ENCODE measurements around the gene TAF1.

TAF1 gene

GRCh38 chrX:71458866-71459265 is 92.7 kb downstream of the TAF1 start:
- no peak overlapping the region for H4K91ac ChIP-seq (ENCODE audit: low read depth, low read length, poor library complexity)
- no peak overlapping the region for H2AFZ ChIP-seq (ENCODE audit: low read length)
- no peak overlapping the region for H3K9ac ChIP-seq (ENCODE audit: low read depth, low read length, poor library complexity)
- H2BK120ac ChIP-seq (ENCODE audit: low read depth, low read length), result no peak overlapping the region
- no peak overlapping the region for H2BK12ac ChIP-seq (ENCODE audit: low read length)
- no peak overlapping the region for H2BK5ac ChIP-seq (ENCODE audit: low read length)
- H3K4me1 ChIP-seq (ENCODE audit: control insufficient read depth in 2 of 2, insufficient read depth in 1 of 2, low read depth in 1 of 2, low read length in 2 of 2), result no peaks in the 10 kb centered on the region
- no peak overlapping the region for H2BK15ac ChIP-seq (ENCODE audit: low read length)
- H3K9me3 ChIP-seq (replicated peaks in 1 of 2; ENCODE audit: control insufficient read depth in 2 of 2, insufficient read depth in 1 of 2, low read depth in 1 of 2, low read length in 2 of 2), result no peaks in the 10 kb centered on the region
- H3K4me2 ChIP-seq (ENCODE audit: insufficient read depth, low read length, poor library complexity, severe bottlenecking), result no peak overlapping the region
- no peaks in the 10 kb centered on the region for H3K79me1 ChIP-seq (ENCODE audit: low read depth, low read length)
- no peak overlapping the region for H3K4ac ChIP-seq (ENCODE audit: low read length)
- H3K4me3 ChIP-seq (ENCODE audit: low read length in 2 of 2), result no peak overlapping the region
- no peak overlapping the region for H2AK5ac ChIP-seq (ENCODE audit: low read depth, low read length)
- no peak for DNase-seq (ENCODE audit: low spot score)
- no CpG with 5 or more reads among the region's 6 CpGs for WGBS, 2 donors (ENCODE audit: extremely low coverage in 2 of 2, insufficient read length in 2 of 2, insufficient replicate concordance in 1 of 2)
- no peak overlapping the region for H3K18ac ChIP-seq (ENCODE audit: low read length)
- no peak overlapping the region for H3K14ac ChIP-seq (ENCODE audit: low read length)
- peaks cover 23 to 93% of the 10 kb centered on the region in 2 donors for H3K36me3 ChIP-seq (replicated peaks in 1 of 2; ENCODE audit: control insufficient read depth in 2 of 2, insufficient read depth in 2 of 2, low read length in 2 of 2)
- H3K23ac ChIP-seq (ENCODE audit: low read depth, low read length, poor library complexity), result no peak overlapping the region
- no peak overlapping the region for H4K8ac ChIP-seq (ENCODE audit: low read depth, low read length)
- H3K27ac ChIP-seq (replicated peaks; ENCODE audit: low read length), result no peak overlapping the region
- H3K27me3 ChIP-seq (ENCODE audit: control insufficient read depth in 3 of 3, insufficient read depth in 3 of 3, low read depth in 1 of 3, low read length in 3 of 3), result no peaks in the 10 kb centered on the region

- Histone ChIP-seq H2BK120ac (ENCODE audit: low read depth, low read length) (no peak overlapping the region), H3K18ac (ENCODE audit: low read length) (no peak overlapping the region), H2BK5ac (ENCODE audit: low read length) (no peak overlapping the region), H3K4me2 (ENCODE audit: insufficient read depth, low read length, poor library complexity, severe bottlenecking) (no peak overlapping the region), H3K9ac (ENCODE audit: low read depth, low read length, poor library complexity) (no peak overlapping the region), H3K27ac (replicated peaks; ENCODE audit: low read length) (no peak overlapping the region), H3K4me3 (ENCODE audit: low read length in 2 of 2) (no peak overlapping the region), H3K14ac (ENCODE audit: low read length) (no peak overlapping the region), H2BK12ac (ENCODE audit: low read length) (no peak overlapping the region), H4K91ac (ENCODE audit: low read depth, low read length, poor library complexity) (no peak overlapping the region), H3K23ac (ENCODE audit: low read depth, low read length, poor library complexity) (no peak overlapping the region), H3K4me1 (ENCODE audit: control insufficient read depth in 2 of 2, insufficient read depth in 1 of 2, low read depth in 1 of 2, low read length in 2 of 2) (no peaks in the 10 kb centered on the region), H3K9me3 (replicated peaks in 1 of 2; ENCODE audit: control insufficient read depth in 2 of 2, insufficient read depth in 1 of 2, low read depth in 1 of 2, low read length in 2 of 2) (no peaks in the 10 kb centered on the region), H4K8ac (ENCODE audit: low read depth, low read length) (no peak overlapping the region), H2BK15ac (ENCODE audit: low read length) (no peak overlapping the region), H3K27me3 (ENCODE audit: control insufficient read depth in 3 of 3, insufficient read depth in 3 of 3, low read depth in 1 of 3, low read length in 3 of 3) (no peaks in the 10 kb centered on the region), H3K79me1 (ENCODE audit: low read depth, low read length) (no peaks in the 10 kb centered on the region), H3K36me3 (replicated peaks in 1 of 2; ENCODE audit: control insufficient read depth in 2 of 2, insufficient read depth in 2 of 2, low read length in 2 of 2) (peaks cover 12 to 68% of the 10 kb centered on the region in 2 donors), H2AFZ (ENCODE audit: low read length) (no peak overlapping the region), H3K4ac (ENCODE audit: low read length) (no peak overlapping the region), H2AK5ac (ENCODE audit: low read depth, low read length) (no peak overlapping the region)
- no peak for DNase-seq (ENCODE audit: low spot score)
Measured at GRCh38 chrX:71464968-71465367, 98.8 kb downstream of the TAF1 start.

- Histone ChIP-seq H2BK15ac (ENCODE audit: low read length) (no peak overlapping the region), H4K91ac (ENCODE audit: low read depth, low read length, poor library complexity) (no peak overlapping the region), H3K36me3 (replicated peaks in 1 of 2; ENCODE audit: control insufficient read depth in 2 of 2, insufficient read depth in 2 of 2, low read length in 2 of 2) (peaks cover 4 to 47% of the 10 kb centered on the region in 2 donors), H3K14ac (ENCODE audit: low read length) (no peak overlapping the region), H3K4me1 (ENCODE audit: control insufficient read depth in 2 of 2, insufficient read depth in 1 of 2, low read depth in 1 of 2, low read length in 2 of 2) (no peaks in the 10 kb centered on the region), H2BK12ac (ENCODE audit: low read length) (no peak overlapping the region), H4K8ac (ENCODE audit: low read depth, low read length) (no peak overlapping the region), H3K27me3 (ENCODE audit: control insufficient read depth in 3 of 3, insufficient read depth in 3 of 3, low read depth in 1 of 3, low read length in 3 of 3) (no peaks in the 10 kb centered on the region), H2AFZ (ENCODE audit: low read length) (no peak overlapping the region), H2BK120ac (ENCODE audit: low read depth, low read length) (no peak overlapping the region), H3K9ac (ENCODE audit: low read depth, low read length, poor library complexity) (no peak overlapping the region), H3K79me1 (ENCODE audit: low read depth, low read length) (no peaks in the 10 kb centered on the region), H3K4me2 (ENCODE audit: insufficient read depth, low read length, poor library complexity, severe bottlenecking) (no peak overlapping the region), H3K27ac (replicated peaks; ENCODE audit: low read length) (no peak overlapping the region), H2BK5ac (ENCODE audit: low read length) (no peak overlapping the region), H3K23ac (ENCODE audit: low read depth, low read length, poor library complexity) (no peak overlapping the region), H3K18ac (ENCODE audit: low read length) (no peak overlapping the region), H3K4ac (ENCODE audit: low read length) (no peak overlapping the region), H3K9me3 (replicated peaks in 1 of 2; ENCODE audit: control insufficient read depth in 2 of 2, insufficient read depth in 1 of 2, low read depth in 1 of 2, low read length in 2 of 2) (no peaks in the 10 kb centered on the region), H2AK5ac (ENCODE audit: low read depth, low read length) (no peak overlapping the region), H3K4me3 (ENCODE audit: low read length in 2 of 2) (no peak overlapping the region)
- WGBS, 2 donors (ENCODE audit: extremely low coverage in 2 of 2, insufficient read length in 2 of 2, insufficient replicate concordance in 1 of 2), result no CpG with 5 or more reads among the region's 5 CpGs
- DNase-seq (ENCODE audit: low spot score), result no peak
Measured at GRCh38 chrX:71466979-71467523, 100.9 kb downstream of the TAF1 start.

- H3K36me3 ChIP-seq (replicated peaks in 1 of 2; ENCODE audit: control insufficient read depth in 2 of 2, insufficient read depth in 2 of 2, low read length in 2 of 2), result no peaks in the 10 kb centered on the region
- H3K4me1 ChIP-seq (ENCODE audit: control insufficient read depth in 2 of 2, insufficient read depth in 1 of 2, low read depth in 1 of 2, low read length in 2 of 2), result no peaks in the 10 kb centered on the region
- no peak overlapping the region for H3K27ac ChIP-seq (replicated peaks; ENCODE audit: low read length)
- WGBS, 2 donors (ENCODE audit: extremely low coverage in 2 of 2, insufficient read length in 2 of 2, insufficient replicate concordance in 1 of 2), result no CpG with 5 or more reads among the region's 8 CpGs
- no peak overlapping the region for H3K18ac ChIP-seq (ENCODE audit: low read length)
- no peaks in the 10 kb centered on the region for H3K79me1 ChIP-seq (ENCODE audit: low read depth, low read length)
- H2BK5ac ChIP-seq (ENCODE audit: low read length), result no peak overlapping the region
- H3K4ac ChIP-seq (ENCODE audit: low read length), result no peak overlapping the region
- no peak for DNase-seq (ENCODE audit: low spot score)
- no peak overlapping the region for H2AFZ ChIP-seq (ENCODE audit: low read length)
- H4K91ac ChIP-seq (ENCODE audit: low read depth, low read length, poor library complexity), result no peak overlapping the region
- no peak overlapping the region for H3K4me2 ChIP-seq (ENCODE audit: insufficient read depth, low read length, poor library complexity, severe bottlenecking)
- H2BK15ac ChIP-seq (ENCODE audit: low read length), result no peak overlapping the region
- H3K9ac ChIP-seq (ENCODE audit: low read depth, low read length, poor library complexity), result no peak overlapping the region
- H3K23ac ChIP-seq (ENCODE audit: low read depth, low read length, poor library complexity), result no peak overlapping the region
- H4K8ac ChIP-seq (ENCODE audit: low read depth, low read length), result no peak overlapping the region
- no peak overlapping the region for H2AK5ac ChIP-seq (ENCODE audit: low read depth, low read length)
- H2BK120ac ChIP-seq (ENCODE audit: low read depth, low read length), result no peak overlapping the region
- no peak overlapping the region for H3K14ac ChIP-seq (ENCODE audit: low read length)
- no peak overlapping the region for H2BK12ac ChIP-seq (ENCODE audit: low read length)
- no peak overlapping the region for H3K4me3 ChIP-seq (ENCODE audit: low read length in 2 of 2)
- no peaks in the 10 kb centered on the region for H3K9me3 ChIP-seq (replicated peaks in 1 of 2; ENCODE audit: control insufficient read depth in 2 of 2, insufficient read depth in 1 of 2, low read depth in 1 of 2, low read length in 2 of 2)
- no peaks in the 10 kb centered on the region for H3K27me3 ChIP-seq (ENCODE audit: control insufficient read depth in 3 of 3, insufficient read depth in 3 of 3, low read depth in 1 of 3, low read length in 3 of 3)
Measured at GRCh38 chrX:71475785-71476540, 109.8 kb downstream of the TAF1 start.
